K562 (cell line): ENCODE data around the gene DVL3. TPM values are rescaled to one million over a fixed set of nuclear protein-coding genes. Genes with fewer than 3 reads are reported as not detected.

Experiments used
- ATAC-seq: fragments of 200-7000 bp; cut with Tn5 transposase; 3 replicates; pipeline ENCODE4 v1.9.1; 2020; ENCODE audit warnings: moderate library complexity
- BruUV-seq: library from RNA; stranded (reverse); fragments of 400-500 nt; replicated peaks from 2 replicates; lab custom pipeline; 2021; lab: Mats Ljungman, UMichigan
- CTCF ChIA-PET: fragments of 300-600 bp; formaldehyde crosslinking; extraction: SDS; loops from one replicate; lab custom pipeline; 2021; ENCODE audit warnings: low intra/inter-chr PET ratio; lab: Yijun Ruan, JAX
- POLR2A ChIA-PET: fragments of 300-600, 350-650 bp; sonication (Branson Sonifier 250); formaldehyde crosslinking; extraction: SDS; loops from one replicate; lab custom pipeline; 2021; ENCODE audit warnings: antibody characterized with exemption, inconsistent platforms; lab: Yijun Ruan, JAX
- DNase-seq, 4 experiments: peaks; one replicate each; pipeline versions ENCODE4 v3.0.0 to v3.0.0-alpha.2; 2011 to 2018; ENCODE audit warnings: low spot score in 3 of 4, mixed read lengths in 3 of 4; ENCODE audit errors: extremely low read depth in 1 of 4
- FAIRE-seq: peaks from 2 replicates; lab custom pipeline; 2011; peaks lifted over from hg19 to GRCh38; lab: Jason Lieb, UNC
- H2AFZ ChIP-seq: 2 replicates; pipeline ENCODE4 v1.6.0; 2011; ENCODE audit warnings: low read depth, low read length, control low read depth, inconsistent platforms
- H3K27ac ChIP-seq: fragments of 200-600 bp; 3 replicates; pipeline ENCODE4 v1.8.0; 2011; ENCODE audit warnings: low read depth, mild to moderate bottlenecking, control low read depth, inconsistent platforms, low read length, moderate library complexity, mixed read lengths; ENCODE audit errors: extremely low read depth
- H3K27me3 ChIP-seq, 2 experiments: fragments of 300-600 bp in 1 of 2; 2 replicates in 1 of 2; 3 replicates in 1 of 2; pipeline versions ENCODE4 v1.6.0 to v1.8.0; 2011; ENCODE audit warnings: inconsistent platforms in 2 of 2, low read length in 2 of 2, mild to moderate bottlenecking in 1 of 2, mixed read lengths in 1 of 2, moderate library complexity in 1 of 2; ENCODE audit not compliant: control insufficient read depth in 2 of 2, insufficient read depth in 2 of 2
- H3K36me3 ChIP-seq: fragments of 300-600 bp; 3 replicates; pipeline ENCODE4 v1.8.0; 2011; ENCODE audit warnings: mild to moderate bottlenecking, low read length, inconsistent platforms; ENCODE audit not compliant: control insufficient read depth, insufficient read depth
- H3K4me1 ChIP-seq, 2 experiments: fragments of 200-600 bp in 1 of 2; replicated peaks in 1 of 2; 2 replicates in 1 of 2; 3 replicates in 1 of 2; pipeline versions ENCODE4 v1.5.1 to v1.8.0; 2011; ENCODE audit warnings: inconsistent platforms in 2 of 2, low read length in 2 of 2, mild to moderate bottlenecking in 1 of 2, mixed read lengths in 1 of 2, moderate library complexity in 1 of 2; ENCODE audit not compliant: control insufficient read depth in 2 of 2, insufficient read depth in 2 of 2
- H3K4me2 ChIP-seq: 2 replicates; pipeline ENCODE4 v1.6.1; 2011; ENCODE audit warnings: low read length, control low read depth, inconsistent platforms, mixed read lengths; ENCODE audit not compliant: insufficient read depth
- H3K4me3 ChIP-seq: fragments of 200-600 bp; sonication (generic), shearing (Covaris generic); 2 replicates; pipeline ENCODE4 v1.5.1; 2016; ENCODE audit warnings: control low read depth, inconsistent platforms
- H3K79me2 ChIP-seq: fragments of 200-600 bp; 3 replicates; pipeline ENCODE4 v1.8.0; 2011; ENCODE audit warnings: low read length, inconsistent platforms; ENCODE audit not compliant: control insufficient read depth, insufficient read depth
- H3K9ac ChIP-seq, 2 experiments: 2 replicates each; pipeline versions ENCODE4 v1.6.0 to v1.6.1; 2011; ENCODE audit warnings: low read depth in 2 of 2, low read length in 2 of 2, control low read depth in 1 of 2, inconsistent platforms in 1 of 2, mild to moderate bottlenecking in 1 of 2, mixed read lengths in 1 of 2; ENCODE audit not compliant: insufficient read depth in 1 of 2
- H3K9me1 ChIP-seq: one replicate; pipeline ENCODE4 v1.6.0; 2011; ENCODE audit warnings: inconsistent platforms, mild to moderate bottlenecking, low read length, moderate library complexity; ENCODE audit not compliant: control insufficient read depth, insufficient read depth
- H3K9me3 ChIP-seq: replicated peaks from 2 replicates; pipeline ENCODE4 v1.5.1; 2011; ENCODE audit warnings: low read depth, low read length, inconsistent platforms; ENCODE audit not compliant: control insufficient read depth, insufficient read depth
- H4K20me1 ChIP-seq: replicated peaks from 2 replicates; pipeline ENCODE4 v1.6.1; 2011; ENCODE audit warnings: low read length, inconsistent platforms, mixed read lengths; ENCODE audit not compliant: control insufficient read depth, insufficient read depth
- CEBPB ChIP-seq: fragments of 450-650 bp; IDR thresholded peaks from 2 replicates; pipeline ENCODE4 v1.6.1; 2016; ENCODE audit warnings: missing genetic modification characterization, missing compliant biosample characterization
- CEBPG ChIP-seq, 3 experiments: fragments of 200-800 bp in 1 of 3; sonication (Bioruptor generic) in 1 of 3; sonication (generic) in 1 of 3; formaldehyde crosslinking in 1 of 3; IDR thresholded peaks in 2 of 3; conservative IDR thresholded peaks in 1 of 3; 2 replicates each; pipeline versions ENCODE4 v1.6.1 to v1.8.0; 2016 to 2022; ENCODE audit warnings: missing compliant biosample characterization in 2 of 3, missing genetic modification characterization in 2 of 3, mild to moderate bottlenecking in 1 of 3, missing genetic modification reagents in 1 of 3
- CHD2 ChIP-seq: IDR thresholded peaks from 2 replicates; pipeline ENCODE4 v1.6.1; 2011; ENCODE audit warnings: low read depth, low read length
- TAF9B ChIP-seq: fragments of 450-650 bp; IDR thresholded peaks from 2 replicates; pipeline ENCODE4 v1.6.1; 2018; ENCODE audit warnings: mild to moderate bottlenecking; ENCODE audit not compliant: partially characterized antibody
- ZBTB8A ChIP-seq: fragments of 450-650 bp; IDR thresholded peaks from 2 replicates; pipeline ENCODE4 v1.6.1; 2018; ENCODE audit warnings: mild to moderate bottlenecking, moderate library complexity; ENCODE audit not compliant: partially characterized antibody
- WGBS: fragments of 100-300 bp; shearing (Covaris generic); methylation state at CpG from one replicate; pipeline ENCODE4 v1.1.6; 2016; ENCODE audit warnings: low coverage, mixed read lengths; ENCODE audit not compliant: insufficient coverage; ENCODE audit errors: missing lambda C conversion rate; 5-methylcytosine and 5-hydroxymethylcytosine counted together
- in situ Hi-C: fragments of 300-500 bp; cut with MboI; formaldehyde crosslinking; loops from 4 replicates; pipeline ENCODE4 v1.15.0; 2018; ENCODE audit warnings: inconsistent platforms, mixed read lengths
- intact Hi-C: fragments of 100-400 bp; cut with micrococcal nuclease; formaldehyde crosslinking; loops from 2 replicates; pipeline ENCODE4 v1.14.2; 2022
- polyA plus RNA-seq, 8 experiments: library from polyadenylated mRNA; depleted of rRNA in 4 of 8; stranded (reverse) in 5 of 8; unstranded in 3 of 8; fragments of >200 nt; fragmentation: Nextera tagmentation in 2 of 8; fragmentation: Illumina TruSeq in 1 of 8; extraction: Ambion mirVana in 2 of 8; extraction: Trizol in 1 of 8; gene quantifications; 2 replicates each; pipeline versions ENCODE4 v1.2.1 to v1.2.3, GENCODE V29; 2011 to 2014; ENCODE audit warnings: inconsistent platforms in 1 of 8, missing spikeins in 1 of 8
- total RNA-seq, 7 experiments: library from RNA; depleted of rRNA in 6 of 7; stranded (reverse); fragments of >200 nt in 6 of 7; fragmentation: Illumina TruSeq in 2 of 7; extraction: Trizol in 2 of 7; gene quantifications; 2 replicates each; pipeline versions ENCODE4 v1.2.1 to v1.2.3, GENCODE V29; 2011 to 2021; ENCODE audit warnings: low replicate concordance in 1 of 7
- TF ChIP-seq, protein P1 (sequence below): sonication (generic); formaldehyde crosslinking; IDR thresholded peaks from 2 replicates; pipeline ENCODE4 v1.8.0; 2023; ENCODE audit warnings: mild to moderate bottlenecking, missing genetic modification reagents
- TF ChIP-seq, protein P2 (sequence below): sonication (generic); formaldehyde crosslinking; IDR thresholded peaks from 2 replicates; pipeline ENCODE4 v1.8.1; 2023; ENCODE audit warnings: mild to moderate bottlenecking, missing genetic modification reagents

DVL3 gene
- total and polyA plus RNA-seq, 9 of the 15 experiments (the other 6 are each of a cell fraction or from before 2014, with no cell fraction given), result 3.1 to 57.9 (median 20.1) TPM

DNA sequence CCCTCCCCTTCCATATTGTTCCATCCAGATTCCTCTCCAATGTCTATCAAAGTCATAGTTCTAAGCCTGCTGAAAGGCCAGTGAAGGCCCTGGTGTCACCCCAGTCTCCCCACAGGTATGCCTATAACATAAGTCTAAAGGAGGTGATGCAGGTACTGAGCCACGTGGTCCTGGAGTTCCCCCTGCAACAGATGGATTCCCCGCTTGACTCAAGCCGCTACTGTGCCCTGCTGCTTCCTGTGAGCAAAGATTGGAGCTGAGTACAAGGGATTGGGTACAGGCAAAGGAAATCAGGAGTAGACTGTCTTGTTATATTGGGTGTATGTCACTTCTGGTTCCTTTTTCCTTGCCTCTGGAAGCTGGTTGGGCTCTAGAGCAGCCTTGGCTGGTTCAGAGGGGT is 11.8 kb upstream of the DVL3 start (continued):
- TF ChIP-seq, protein P1, sequence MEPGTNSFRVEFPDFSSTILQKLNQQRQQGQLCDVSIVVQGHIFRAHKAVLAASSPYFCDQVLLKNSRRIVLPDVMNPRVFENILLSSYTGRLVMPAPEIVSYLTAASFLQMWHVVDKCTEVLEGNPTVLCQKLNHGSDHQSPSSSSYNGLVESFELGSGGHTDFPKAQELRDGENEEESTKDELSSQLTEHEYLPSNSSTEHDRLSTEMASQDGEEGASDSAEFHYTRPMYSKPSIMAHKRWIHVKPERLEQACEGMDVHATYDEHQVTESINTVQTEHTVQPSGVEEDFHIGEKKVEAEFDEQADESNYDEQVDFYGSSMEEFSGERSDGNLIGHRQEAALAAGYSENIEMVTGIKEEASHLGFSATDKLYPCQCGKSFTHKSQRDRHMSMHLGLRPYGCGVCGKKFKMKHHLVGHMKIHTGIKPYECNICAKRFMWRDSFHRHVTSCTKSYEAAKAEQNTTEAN (CRISPR knock-in tag), result no peak
- TF ChIP-seq, protein P2, sequence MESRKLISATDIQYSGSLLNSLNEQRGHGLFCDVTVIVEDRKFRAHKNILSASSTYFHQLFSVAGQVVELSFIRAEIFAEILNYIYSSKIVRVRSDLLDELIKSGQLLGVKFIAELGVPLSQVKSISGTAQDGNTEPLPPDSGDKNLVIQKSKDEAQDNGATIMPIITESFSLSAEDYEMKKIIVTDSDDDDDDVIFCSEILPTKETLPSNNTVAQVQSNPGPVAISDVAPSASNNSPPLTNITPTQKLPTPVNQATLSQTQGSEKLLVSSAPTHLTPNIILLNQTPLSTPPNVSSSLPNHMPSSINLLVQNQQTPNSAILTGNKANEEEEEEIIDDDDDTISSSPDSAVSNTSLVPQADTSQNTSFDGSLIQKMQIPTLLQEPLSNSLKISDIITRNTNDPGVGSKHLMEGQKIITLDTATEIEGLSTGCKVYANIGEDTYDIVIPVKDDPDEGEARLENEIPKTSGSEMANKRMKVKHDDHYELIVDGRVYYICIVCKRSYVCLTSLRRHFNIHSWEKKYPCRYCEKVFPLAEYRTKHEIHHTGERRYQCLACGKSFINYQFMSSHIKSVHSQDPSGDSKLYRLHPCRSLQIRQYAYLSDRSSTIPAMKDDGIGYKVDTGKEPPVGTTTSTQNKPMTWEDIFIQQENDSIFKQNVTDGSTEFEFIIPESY, result no peak
- TF ChIP-seq CHD2, result no peak
- TF ChIP-seq TAF9B, result no peak

DNA sequence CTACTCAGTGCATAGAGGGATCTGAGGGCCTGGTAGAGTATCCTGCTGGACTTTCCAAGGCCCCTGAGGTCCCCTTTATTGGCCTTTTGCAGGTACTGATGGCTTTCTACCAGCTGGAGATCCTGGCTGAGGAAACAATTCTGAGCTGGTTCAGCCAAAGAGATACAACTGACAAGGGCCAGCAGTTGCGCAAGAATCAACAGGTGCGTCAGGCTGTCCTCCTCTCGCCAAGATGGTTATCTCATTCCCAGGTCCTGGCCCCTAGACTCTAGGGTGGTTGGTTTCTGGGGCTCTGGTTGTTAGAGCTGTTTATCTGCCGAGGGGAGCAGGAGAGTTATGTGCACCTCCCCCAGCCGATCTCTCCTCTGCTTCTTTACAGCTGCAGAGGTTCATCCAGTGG is 10.7 kb upstream of the DVL3 start:
- DNase-seq (no peak), FAIRE-seq (no peak), ATAC-seq (no peak; the same call in 2 of the 3 replicates)
- POLR2A ChIA-PET, result interaction anchor here (0.7 to 4.1 kb wide), 7 partner anchors 9 to 249 kb away, joined by 3 to 48 read pairs (median 4); partner anchors contain the start of genes ABCF3, DVL3 and EIF2B5
- Histone ChIP-seq H3K9me1 (peaks cover 2% of the 10 kb centered on the region), H3K4me3 (no peak overlapping the region), H3K79me2 (no peaks in the 10 kb centered on the region), H2AFZ (no peak overlapping the region), H3K4me2 (no peak overlapping the region), H3K9me3 (no peaks in the 10 kb centered on the region), H3K27me3 (no peaks in the 10 kb centered on the region), H3K9ac (no peak overlapping the region), H3K36me3 (peaks cover 65% of the 10 kb centered on the region), H3K27ac (no peak overlapping the region), H4K20me1 (no peaks in the 10 kb centered on the region), H3K4me1 (peaks cover 0 to 3% of the 10 kb centered on the region in 2 experiments; a peak in 2 of 5 replicates)
- peak; percentile 48; the same call in 1 of the 2 replicates for TF ChIP-seq CEBPG (CRISPR knock-in tag; IDR thresholded peaks at IDR 0.05)
- TF ChIP-seq CEBPG (tag; conservative IDR thresholded peaks at IDR 0.05 in 1 of 2, IDR thresholded peaks at IDR 0.05 in 1 of 2), result peak; percentile 67 to 94
- peak; percentile 95 for TF ChIP-seq CEBPB (tag)
- TF ChIP-seq ZBTB8A, result no peak
- WGBS, result 56% methylated on average over 5 of the region's 5 CpGs
- BruUV-seq, result no TSS peak
- intact Hi-C loops, result no loop called here
- in situ Hi-C loops, result no loop called here
- CTCF ChIA-PET, result interaction anchor here (1.0 kb wide), 1 partner anchor 250 kb away, joined by 3 read pairs; no protein-coding TSS in a partner anchor
